Endodermal cell (in vitro differentiated cells): Measurements from ENCODE around the gene ZNF503. TPM values are rescaled to one million over a fixed set of nuclear protein-coding genes. Genes with fewer than 3 reads are reported as not detected.

Experiments
- DNase-seq: peaks from one replicate; pipeline ENCODE4 v3.0.0-alpha.2; 2017
- H3K27ac ChIP-seq: 2 replicates; pipeline ENCODE4 v1.5.1; 2013; ENCODE audit warnings: mild to moderate bottlenecking, low read depth, low read length, moderate library complexity
- H3K27me3 ChIP-seq: 2 replicates; pipeline ENCODE4 v1.6.1; 2013; ENCODE audit warnings: mild to moderate bottlenecking, low read length, moderate library complexity; ENCODE audit not compliant: insufficient read depth, control insufficient read depth, poor library complexity, severe bottlenecking
- H3K36me3 ChIP-seq: 2 replicates; pipeline ENCODE4 v1.7.0; 2013; ENCODE audit warnings: mild to moderate bottlenecking, low read length, moderate library complexity; ENCODE audit not compliant: control insufficient read depth, insufficient read depth
- H3K4me1 ChIP-seq: one replicate; pipeline ENCODE4 v1.7.0; 2013; ENCODE audit warnings: low read length; ENCODE audit not compliant: control insufficient read depth, insufficient read depth
- H3K4me3 ChIP-seq: 2 replicates; pipeline ENCODE4 v1.5.1; 2013; ENCODE audit warnings: mild to moderate bottlenecking, low read length, moderate library complexity
- H3K9ac ChIP-seq: 2 replicates; pipeline ENCODE4 v1.6.1; 2013; ENCODE audit warnings: mild to moderate bottlenecking, low read length, moderate library complexity; ENCODE audit not compliant: poor library complexity, severe bottlenecking; ENCODE audit errors: extremely low read depth
- H3K9me3 ChIP-seq: 2 replicates; pipeline ENCODE4 v1.6.1; 2013; ENCODE audit warnings: mild to moderate bottlenecking, low read length, moderate library complexity; ENCODE audit not compliant: control insufficient read depth
- H3K27ac Mint-ChIP-seq: 2 replicates; pipeline ENCODE4 v1.8.0; 2020; ENCODE audit warnings: mixed read lengths
- H3K27me3 Mint-ChIP-seq: 2 replicates; pipeline ENCODE4 v1.8.0; 2021; ENCODE audit warnings: mild to moderate bottlenecking, mixed read lengths; ENCODE audit not compliant: insufficient read depth
- H3K36me3 Mint-ChIP-seq: 2 replicates; pipeline ENCODE4 v1.8.0; 2020; ENCODE audit warnings: low read depth, mixed read lengths
- H3K4me1 Mint-ChIP-seq: 2 replicates; pipeline ENCODE4 v1.8.0; 2020; ENCODE audit warnings: mixed read lengths
- H3K4me3 Mint-ChIP-seq: 2 replicates; pipeline ENCODE4 v1.8.0; 2020; ENCODE audit warnings: mild to moderate bottlenecking, moderate library complexity, mixed read lengths
- H3K9me3 Mint-ChIP-seq: 2 replicates; pipeline ENCODE4 v1.8.0; 2020; ENCODE audit warnings: mild to moderate bottlenecking, mixed read lengths
- CTCF ChIP-seq: fragments of 200-600 bp; sonication (generic); conservative IDR thresholded peaks from 2 replicates; pipeline ENCODE4 v1.5.0; 2021; ENCODE audit warnings: antibody characterized with exemption, mild to moderate bottlenecking
- WGBS, 2 experiments: methylation state at CpG; one replicate each; pipeline versions ENCODE4 v1.1.5 to v1.1.7; 2013; ENCODE audit warnings: missing lambda C conversion rate in 2 of 2, mixed read lengths in 1 of 2; ENCODE audit not compliant: insufficient coverage in 1 of 2, insufficient read length in 1 of 2; 5-methylcytosine and 5-hydroxymethylcytosine counted together
- total RNA-seq, 2 donors: library from RNA; stranded (reverse); fragmentation: NEBNext Ultra II Directional in 1 of 2; extraction: Animal tissue kit (Norgen Biotek cat#: 25700) in 1 of 2; gene quantifications; 2 replicates in 1 of 2; 3 replicates in 1 of 2; pipeline ENCODE4 v1.2.1, GENCODE V29; 2021

ZNF503 gene
- total RNA-seq, 2 donors from 2014 or later, result 0.40 to 1.1 TPM

GRCh38 chr10:75395066-75395931, 6.3 kb downstream of the ZNF503 start:
- H3K4me1 ChIP-seq, result peaks cover 2% of the 10 kb centered on the region
- 10 to 25% methylated on average over 16 to 64 of the region's 64 CpGs for WGBS, 2 experiments
- H3K9me3 ChIP-seq, result no peaks in the 10 kb centered on the region
- peak overlapping the region; percentile 73 for H3K4me3 ChIP-seq
- H3K27ac ChIP-seq, result peak overlapping the region; percentile 77
- H3K27me3 ChIP-seq, result peaks cover 98% of the 10 kb centered on the region
- peaks cover 12% of the 10 kb centered on the region for H3K4me1 Mint-ChIP-seq
- no peak overlapping the region for H3K27ac Mint-ChIP-seq
- H3K36me3 Mint-ChIP-seq, result no peaks in the 10 kb centered on the region
- no peaks in the 10 kb centered on the region for H3K36me3 ChIP-seq
- peak; percentile 89 for DNase-seq
- H3K9me3 Mint-ChIP-seq, result no peaks in the 10 kb centered on the region
- H3K27me3 Mint-ChIP-seq, result peaks cover 98% of the 10 kb centered on the region
- H3K9ac ChIP-seq, result no peak overlapping the region
- H3K4me3 Mint-ChIP-seq, result peak overlapping the region; percentile 49
- TF ChIP-seq CTCF, result peak; percentile 97

GRCh38 chr10:75394221-75394620, 7.3 kb downstream of the ZNF503 start:
- Mint-ChIP-seq H3K9me3 (no peaks in the 10 kb centered on the region), H3K4me1 (peaks cover 11% of the 10 kb centered on the region), H3K27ac (no peak overlapping the region), H3K4me3 (no peak overlapping the region), H3K27me3 (peaks cover 95% of the 10 kb centered on the region), H3K36me3 (no peaks in the 10 kb centered on the region)
- peaks cover 90% of the 10 kb centered on the region for H3K27me3 ChIP-seq
- no peaks in the 10 kb centered on the region for H3K36me3 ChIP-seq
- no peak for DNase-seq
- WGBS, 2 experiments, result 83 to 88% methylated on average over 7 of the region's 7 CpGs
- no peaks in the 10 kb centered on the region for H3K4me1 ChIP-seq
- H3K4me3 ChIP-seq, result no peak overlapping the region
- no peak for TF ChIP-seq CTCF
- no peak overlapping the region for H3K9ac ChIP-seq
- H3K27ac ChIP-seq, result no peak overlapping the region
- H3K9me3 ChIP-seq, result no peaks in the 10 kb centered on the region

- no peak for DNase-seq
- no peak for TF ChIP-seq CTCF
- no peak overlapping the region for H3K27ac Mint-ChIP-seq
- H3K4me3 ChIP-seq, result no peak overlapping the region
- no peak overlapping the region for H3K9ac ChIP-seq
- H3K27me3 ChIP-seq, result peaks cover 80% of the 10 kb centered on the region
- no peaks in the 10 kb centered on the region for H3K36me3 ChIP-seq
- no peaks in the 10 kb centered on the region for H3K9me3 ChIP-seq
- no peak overlapping the region for H3K4me3 Mint-ChIP-seq
- H3K4me1 ChIP-seq, result no peaks in the 10 kb centered on the region
- no peak overlapping the region for H3K27ac ChIP-seq
- peaks cover 93% of the 10 kb centered on the region for H3K27me3 Mint-ChIP-seq
- no peaks in the 10 kb centered on the region for H3K9me3 Mint-ChIP-seq
- no peaks in the 10 kb centered on the region for H3K36me3 Mint-ChIP-seq
- peaks cover 8% of the 10 kb centered on the region for H3K4me1 Mint-ChIP-seq
Measured at GRCh38 chr10:75392744-75393143, 8.8 kb downstream of the ZNF503 start.
